ENCODE results near the gene TANC1.
A peak's percentile ranks its signal among the peaks of the same experiment; 100 is the strongest.
"Not testable (repeated sequence)": the region's sequence is repeated elsewhere in the genome, so short reads cannot be mapped to it uniquely, and the experiment has no call there.

Gene TANC1

GRCh38 chr2:159090514-159091201 lies 122.2 kb downstream of the TANC1 start:
- H3K4me3 ChIP-seq (ENCODE audit: low read depth, low read length): no peak overlapping the region; the same call in 1 of the 2 replicates
- TF ChIP-seq CTCF (IDR thresholded peaks at IDR 0.05; ENCODE audit: low read depth, low read length, missing control alignments): no peak
- peak; percentile 27 for DNase-seq (ENCODE audit: low read depth)

GRCh38 chr2:159091381-159091780 lies 122.9 kb downstream of the TANC1 start:
- DNase-seq (ENCODE audit: low read depth): no peak
- H3K4me3 ChIP-seq (ENCODE audit: low read depth, low read length): no peak overlapping the region
- TF ChIP-seq CTCF (IDR thresholded peaks at IDR 0.05; ENCODE audit: low read depth, low read length, missing control alignments): no peak

GRCh38 chr2:159091976-159092375 lies 123.5 kb downstream of the TANC1 start:
- DNase-seq (ENCODE audit: low read depth): peak; percentile 45

GRCh38 chr2:159093497-159093896 lies 125.1 kb downstream of the TANC1 start:
- no peak overlapping the region for H3K4me3 ChIP-seq (ENCODE audit: low read depth, low read length)
- no peak for DNase-seq (ENCODE audit: low read depth)
- no peak for TF ChIP-seq CTCF (IDR thresholded peaks at IDR 0.05; ENCODE audit: low read depth, low read length, missing control alignments)

More at GRCh38 chr2:159091976-159092375, 123.5 kb downstream of the TANC1 start:
- H3K4me3 ChIP-seq (ENCODE audit: low read depth, low read length): no peak overlapping the region; the same call in 1 of the 2 replicates
- no peak for TF ChIP-seq CTCF (IDR thresholded peaks at IDR 0.05; ENCODE audit: low read depth, low read length, missing control alignments)

GRCh38 chr2:159094173-159094737 lies 125.8 kb downstream of the TANC1 start:
- no peak for TF ChIP-seq CTCF (IDR thresholded peaks at IDR 0.05; ENCODE audit: low read depth, low read length, missing control alignments)
- H3K4me3 ChIP-seq (ENCODE audit: low read depth, low read length): no peak overlapping the region
- no peak for DNase-seq (ENCODE audit: low read depth)

GRCh38 chr2:159095813-159096212 lies 127.4 kb downstream of the TANC1 start:
- H3K4me3 ChIP-seq (ENCODE audit: low read depth, low read length): no peak overlapping the region
- DNase-seq (ENCODE audit: low read depth): no peak
- no peak for TF ChIP-seq CTCF (IDR thresholded peaks at IDR 0.05; ENCODE audit: low read depth, low read length, missing control alignments)

- H3K4me3 ChIP-seq (ENCODE audit: low read depth, low read length); DNase-seq (ENCODE audit: low read depth): not testable (repeated sequence)
Observed at GRCh38 chr2:159096302-159096855, 127.9 kb downstream of the TANC1 start.

All from GM12864 (cell line).